Smooth muscle cell (in vitro differentiated cells): ENCODE data around the gene APOBEC3C. TPM values are rescaled to one million over a fixed set of nuclear protein-coding genes. Genes with fewer than 3 reads are reported as not detected.
A peak's percentile ranks its signal among the peaks of the same experiment; 100 is the strongest.
"Not testable (repeated sequence)": the region's sequence is repeated elsewhere in the genome, so short reads cannot be mapped to it uniquely, and the experiment has no call there.

Experiments
- DNase-seq: peaks from one replicate; lab custom pipeline; 2025; ENCODE audit not compliant: unreplicated experiment; lab: John Stamatoyannopoulos, UW
- H2AFZ ChIP-seq: fragments of 200-600 bp; sonication (generic); 2 replicates; pipeline ENCODE4 v1.6.0; 2016; ENCODE audit warnings: antibody characterized with exemption, low read depth, mild to moderate bottlenecking
- H3F3A ChIP-seq: fragments of 200-600 bp; sonication (generic); 2 replicates; pipeline ENCODE4 v1.6.0; 2017; ENCODE audit warnings: antibody characterized with exemption, low read depth
- H3K27ac ChIP-seq: fragments of 200-600 bp; sonication (generic); 2 replicates; pipeline ENCODE4 v1.5.1; 2016; ENCODE audit warnings: low read depth, mild to moderate bottlenecking
- H3K27me3 ChIP-seq: fragments of 200-600 bp; sonication (generic); 2 replicates; pipeline ENCODE4 v1.6.1; 2016; ENCODE audit warnings: low read depth, mild to moderate bottlenecking
- H3K36me3 ChIP-seq: fragments of 200-600 bp; sonication (generic); 2 replicates; pipeline ENCODE4 v1.5.1; 2016; ENCODE audit warnings: low read depth
- H3K4me1 ChIP-seq: fragments of 200-600 bp; sonication (generic); 2 replicates; pipeline ENCODE4 v1.5.1; 2016; ENCODE audit warnings: low read depth
- H3K4me2 ChIP-seq: fragments of 200-600 bp; sonication (generic); 2 replicates; pipeline ENCODE4 v1.6.0; 2016; ENCODE audit warnings: mild to moderate bottlenecking
- H3K4me3 ChIP-seq: fragments of 200-600 bp; sonication (generic); 2 replicates; pipeline ENCODE4 v1.5.1; 2016; ENCODE audit warnings: mild to moderate bottlenecking
- H3K79me2 ChIP-seq: fragments of 200-600 bp; sonication (generic); 2 replicates; pipeline ENCODE4 v1.6.0; 2016; ENCODE audit warnings: low read depth, mild to moderate bottlenecking
- H3K9ac ChIP-seq: fragments of 200-600 bp; sonication (generic); 2 replicates; pipeline ENCODE4 v1.6.0; 2016; ENCODE audit warnings: low read depth
- H3K9me3 ChIP-seq: fragments of 200-600 bp; sonication (generic); replicated peaks from 2 replicates; pipeline ENCODE4 v1.5.1; 2016; ENCODE audit warnings: low read depth
- H4K20me1 ChIP-seq: fragments of 200-600 bp; sonication (generic); 2 replicates; pipeline ENCODE4 v1.6.0; 2016; ENCODE audit warnings: low read depth
- CTCF ChIP-seq: fragments of 200-600 bp; sonication (generic); IDR thresholded peaks from 2 replicates; pipeline ENCODE4 v1.5.1; 2017; ENCODE audit warnings: borderline replicate concordance, mild to moderate bottlenecking, antibody characterized with exemption; ENCODE audit not compliant: insufficient read depth, poor library complexity, severe bottlenecking
- WGBS: methylation state at CpG from one replicate; pipeline ENCODE4 v1.1.7; 2016; ENCODE audit warnings: low lambda C conversion rate; 5-methylcytosine and 5-hydroxymethylcytosine counted together
- polyA plus RNA-seq: library from polyadenylated mRNA; unstranded; fragments of >200 nt; fragmentation: Nextera tagmentation; extraction: Ambion mirVana; gene quantifications from 2 replicates; pipeline ENCODE4 v1.2.1, GENCODE V29; 2016
- total RNA-seq: library from RNA; depleted of rRNA; stranded (reverse); fragments of >200 nt; gene quantifications from 2 replicates; pipeline ENCODE4 v1.2.3, GENCODE V29; 2014

The APOBEC3C gene
- total and polyA plus RNA-seq, 2 experiments from 2014 or later, result 5.3 to 38.0 TPM

GRCh38 chr22:39016592-39016991 lies 2.5 kb downstream of the APOBEC3C start:
- Histone ChIP-seq H3K9ac (no peak overlapping the region), H3F3A (peaks cover 12% of the 10 kb centered on the region), H3K27ac (no peak overlapping the region), H3K4me2 (no peak overlapping the region), H3K4me1 (peaks cover 18% of the 10 kb centered on the region), H3K27me3 (no peaks in the 10 kb centered on the region), H3K36me3 (no peaks in the 10 kb centered on the region), H2AFZ (no peak overlapping the region), H4K20me1 (no peaks in the 10 kb centered on the region), H3K9me3 (no peaks in the 10 kb centered on the region), H3K79me2 (peaks cover 6% of the 10 kb centered on the region), H3K4me3 (no peak overlapping the region)
- 96% methylated on average over 13 of the region's 13 CpGs for WGBS
- no peak for TF ChIP-seq CTCF
- no peak for DNase-seq

- no peak overlapping the region for H3K4me2 ChIP-seq
- no peaks in the 10 kb centered on the region for H4K20me1 ChIP-seq
- TF ChIP-seq CTCF, result no peak
- no peak for DNase-seq
- H3K27ac ChIP-seq, result no peak overlapping the region
- H3K4me3 ChIP-seq, result no peak overlapping the region
- peaks cover 12% of the 10 kb centered on the region for H3F3A ChIP-seq
- no peaks in the 10 kb centered on the region for H3K27me3 ChIP-seq
- H3K9ac ChIP-seq, result no peak overlapping the region
- no peak overlapping the region for H2AFZ ChIP-seq
- H3K4me1 ChIP-seq, result peaks cover 18% of the 10 kb centered on the region
- no peaks in the 10 kb centered on the region for H3K36me3 ChIP-seq
- peaks cover 6% of the 10 kb centered on the region for H3K79me2 ChIP-seq
- H3K9me3 ChIP-seq, result no peaks in the 10 kb centered on the region
- WGBS, result 76% methylated on average over 18 of the region's 18 CpGs
Measured at GRCh38 chr22:39017596-39018365, 3.7 kb downstream of the APOBEC3C start.

GRCh38 chr22:39020021-39020651 lies 6.1 kb downstream of the APOBEC3C start:
- H3K9ac ChIP-seq, H3K4me1 ChIP-seq, DNase-seq, H3K9me3 ChIP-seq, H3K27me3 ChIP-seq, H3K27ac ChIP-seq, H4K20me1 ChIP-seq, H3K36me3 ChIP-seq, H2AFZ ChIP-seq, H3K79me2 ChIP-seq: not testable (repeated sequence)
- H3K4me2 ChIP-seq, result peak overlapping the region; percentile 80
- H3F3A ChIP-seq, result peaks cover 12% of the 10 kb centered on the region
- H3K4me3 ChIP-seq, result peak overlapping the region; percentile 24
- 42% methylated on average over 15 of the region's 15 CpGs for WGBS

GRCh38 chr22:39021552-39022250 lies 7.6 kb downstream of the APOBEC3C start:
- Histone ChIP-seq H3K79me2 (no peaks in the 10 kb centered on the region), H3K4me1 (no peaks in the 10 kb centered on the region), H3K27me3 (no peaks in the 10 kb centered on the region), H3K9me3 (no peaks in the 10 kb centered on the region), H3K27ac (peak overlapping the region; percentile 52), H3F3A (peaks cover 12% of the 10 kb centered on the region), H2AFZ (no peak overlapping the region), H3K9ac (no peak overlapping the region), H3K36me3 (no peaks in the 10 kb centered on the region), H3K4me3 (no peak overlapping the region), H3K4me2 (peak overlapping the region; percentile 80), H4K20me1 (no peaks in the 10 kb centered on the region)
- no peak for TF ChIP-seq CTCF
- 75% methylated on average over 7 of the region's 9 CpGs for WGBS
- no peak for DNase-seq
